Ammon's horn (tissue), 1 donor: ENCODE data around the gene ZNRF1.

ENCODE experiments used
- DNase-seq: peaks from one replicate; pipeline ENCODE4 v3.0.0-alpha.2; 2016; ENCODE audit warnings: low spot score

Gene ZNRF1

DNA sequence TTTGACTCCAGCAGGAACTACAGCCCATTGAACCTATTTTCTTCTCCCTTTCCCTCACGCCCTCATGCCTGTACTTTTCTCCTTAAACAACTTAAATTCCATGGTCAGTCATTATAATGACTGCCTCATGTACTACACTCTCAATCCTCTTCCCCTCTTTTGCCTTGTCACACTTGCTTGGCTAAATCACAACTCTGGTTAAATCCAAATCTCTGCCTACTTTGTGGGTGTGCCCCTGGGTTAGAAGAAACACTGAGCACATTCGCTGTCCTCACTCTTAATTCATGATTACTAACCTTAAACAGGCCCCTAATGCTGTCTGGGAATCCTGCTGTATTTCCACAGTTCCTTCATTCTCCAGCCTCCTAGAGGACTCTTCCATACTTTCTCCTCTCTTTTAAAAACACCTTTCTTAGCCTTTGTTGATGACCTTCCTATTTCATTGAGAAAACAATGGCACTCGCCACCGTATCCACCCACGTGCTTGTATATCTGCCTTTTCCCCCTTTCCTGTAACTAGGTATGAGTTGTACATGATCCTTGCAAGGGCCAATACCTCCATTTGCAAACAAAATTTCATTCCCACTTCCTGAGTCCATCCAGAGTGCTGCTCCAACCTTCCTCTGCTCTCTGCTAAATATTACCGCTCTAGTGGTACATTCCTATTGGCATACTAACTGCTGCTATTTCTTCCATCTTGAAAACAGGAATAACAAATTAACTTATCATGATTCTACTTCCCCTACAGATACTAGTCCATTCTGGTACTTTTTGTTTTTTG is 28.9 kb downstream of the ZNRF1 start:
- DNase-seq, result no peak

DNA sequence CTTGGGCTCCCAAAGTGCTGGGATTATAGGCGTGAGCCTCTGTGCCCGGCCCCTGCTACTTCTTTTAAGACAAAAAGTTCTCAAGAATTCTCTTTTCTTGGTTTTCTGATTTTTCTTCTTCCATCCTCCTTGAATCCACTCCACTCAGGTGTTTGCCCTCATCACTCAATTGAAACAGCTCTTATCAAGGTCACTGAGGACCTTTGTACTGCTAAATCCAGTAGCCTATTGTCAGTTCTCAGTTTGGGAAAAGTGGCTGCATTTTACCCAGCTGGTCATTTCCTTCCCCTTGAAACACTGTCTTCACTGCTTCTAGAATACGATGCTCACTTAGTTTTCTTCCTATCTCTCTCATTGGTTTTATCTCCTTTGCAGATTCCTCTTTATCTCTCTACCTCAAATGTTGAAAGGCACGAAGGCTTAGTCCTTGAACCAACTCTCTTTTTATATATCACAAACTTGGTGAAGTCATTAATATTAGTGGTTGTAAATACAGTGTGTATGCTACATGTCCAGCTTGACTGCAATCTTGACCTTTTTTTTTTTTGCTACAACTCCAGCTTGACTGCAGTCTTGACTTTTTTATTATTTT is 29.8 kb downstream of the ZNRF1 start:
- DNase-seq, result no peak

DNA sequence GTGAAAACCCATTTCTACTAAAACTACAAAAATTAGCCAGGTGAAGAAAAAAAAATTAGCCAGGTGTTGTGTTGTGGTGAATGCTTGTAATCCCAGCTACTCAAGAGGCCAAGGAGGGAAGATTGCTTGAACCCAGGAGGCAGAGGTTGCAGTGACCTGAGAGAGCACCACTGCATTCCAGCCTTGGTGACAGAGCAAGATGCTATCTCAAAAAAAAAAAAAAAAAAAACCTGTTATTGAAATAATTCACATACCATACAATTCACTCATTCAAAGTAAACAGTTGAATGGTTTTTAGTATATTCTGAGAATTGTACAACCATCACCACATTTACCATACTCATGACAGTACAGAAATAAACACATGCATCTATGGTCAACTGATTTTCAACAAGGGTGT is 31.0 kb downstream of the ZNRF1 start:
- DNase-seq, result no peak

DNA sequence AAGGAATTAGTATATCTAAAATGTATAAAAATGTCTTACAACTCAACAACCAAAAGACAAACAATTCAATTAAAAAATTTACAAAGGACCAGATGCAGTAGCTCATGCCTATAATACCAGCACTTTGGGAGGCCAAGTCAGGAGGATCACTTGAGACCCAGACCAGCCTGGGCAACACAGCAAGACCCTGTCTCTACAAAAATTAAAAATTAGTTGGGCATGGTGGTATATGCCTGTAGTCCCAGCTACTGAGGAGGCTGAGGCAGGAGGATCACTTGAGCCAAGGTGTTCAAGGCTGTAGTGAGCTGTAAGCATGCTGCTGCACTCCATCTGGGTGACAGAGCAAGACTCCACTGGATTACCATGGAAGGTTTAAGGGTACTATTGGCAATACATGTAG is 33.8 kb downstream of the ZNRF1 start:
- no peak for DNase-seq

DNA sequence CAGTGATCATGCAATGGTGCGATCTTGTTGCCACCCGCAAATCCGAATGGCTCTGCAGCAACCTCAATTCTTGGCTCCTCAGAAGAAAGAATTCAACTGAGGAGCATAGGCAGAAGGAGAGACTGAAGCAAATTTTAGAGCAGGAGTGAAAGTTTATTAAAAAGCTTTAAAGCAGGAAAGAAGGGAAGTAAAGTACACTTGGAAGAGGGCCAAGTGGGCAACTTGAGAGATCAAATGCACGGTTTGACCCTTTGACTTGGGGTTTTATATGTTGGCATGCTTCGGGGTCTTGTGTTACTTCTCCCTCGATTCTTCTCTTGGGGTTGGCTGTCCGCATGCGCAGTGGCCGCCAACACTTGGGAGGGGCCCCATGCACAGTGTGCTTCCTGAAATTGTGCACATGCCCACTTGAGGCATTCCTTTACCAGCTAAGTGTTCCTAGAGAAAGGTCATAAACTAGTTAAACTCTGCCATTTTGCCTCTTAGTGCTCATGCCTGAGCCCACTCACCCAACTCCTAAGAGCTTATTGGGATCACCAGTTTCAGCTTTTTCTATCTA is 36.7 kb downstream of the ZNRF1 start:
- no peak for DNase-seq

DNA sequence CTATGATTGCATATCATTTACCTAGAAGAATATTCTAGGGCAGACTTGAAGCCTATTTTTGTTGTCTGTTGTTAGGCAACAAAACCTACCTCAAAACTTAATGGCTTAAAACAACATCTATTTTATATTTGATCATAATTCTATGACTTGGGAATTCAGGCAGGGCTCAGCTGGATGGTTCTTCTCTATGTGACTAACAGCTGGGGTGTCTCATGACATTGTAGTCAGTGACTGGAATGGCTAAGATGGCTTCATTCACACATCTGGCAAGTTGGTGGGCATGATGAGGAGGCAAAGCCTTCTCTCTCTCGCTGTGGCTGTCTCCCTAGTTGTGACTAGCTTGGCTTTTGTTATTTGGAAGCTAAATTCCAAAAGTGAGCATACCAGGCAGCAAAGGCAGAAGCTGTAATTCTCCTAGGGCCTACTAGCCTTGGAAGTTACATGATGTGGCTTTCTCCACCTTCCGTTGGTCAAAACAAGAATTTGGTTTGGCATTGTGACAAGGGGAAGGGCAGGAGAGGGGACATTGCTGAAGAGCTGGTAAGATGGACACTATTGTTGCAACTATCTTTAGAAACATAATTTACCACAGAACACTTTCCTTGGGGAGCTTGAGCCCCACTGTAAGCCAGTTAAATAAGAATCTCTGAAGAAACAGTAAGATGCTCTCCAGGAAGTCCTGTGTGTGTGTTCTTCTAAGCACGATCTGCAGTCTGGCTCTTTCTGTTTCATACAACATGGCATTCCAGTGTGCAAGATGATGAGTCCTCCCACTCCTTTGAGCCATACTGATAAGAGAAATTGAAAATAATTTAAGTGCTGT is 39.4 kb downstream of the ZNRF1 start:
- no peak for DNase-seq

DNA sequence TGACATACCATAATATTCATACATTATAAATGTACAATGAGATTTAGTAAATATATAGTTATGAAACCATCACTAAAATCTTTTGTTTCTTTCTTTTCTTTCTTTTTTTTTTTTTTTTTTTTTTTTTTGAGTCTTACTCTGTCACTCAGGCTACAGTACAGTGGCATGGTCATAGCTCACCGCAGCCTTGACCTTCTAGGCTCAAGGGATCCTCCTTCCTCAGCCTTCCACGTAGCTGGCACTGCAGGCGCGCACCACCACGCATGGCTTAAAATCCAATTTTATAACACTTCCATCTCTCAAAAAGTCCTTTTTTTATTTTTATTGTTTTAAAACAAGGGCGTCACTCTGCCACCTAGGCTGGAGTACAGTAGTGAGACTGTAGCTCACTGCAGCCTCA is 41.1 kb downstream of the ZNRF1 start:
- no peak for DNase-seq

DNA sequence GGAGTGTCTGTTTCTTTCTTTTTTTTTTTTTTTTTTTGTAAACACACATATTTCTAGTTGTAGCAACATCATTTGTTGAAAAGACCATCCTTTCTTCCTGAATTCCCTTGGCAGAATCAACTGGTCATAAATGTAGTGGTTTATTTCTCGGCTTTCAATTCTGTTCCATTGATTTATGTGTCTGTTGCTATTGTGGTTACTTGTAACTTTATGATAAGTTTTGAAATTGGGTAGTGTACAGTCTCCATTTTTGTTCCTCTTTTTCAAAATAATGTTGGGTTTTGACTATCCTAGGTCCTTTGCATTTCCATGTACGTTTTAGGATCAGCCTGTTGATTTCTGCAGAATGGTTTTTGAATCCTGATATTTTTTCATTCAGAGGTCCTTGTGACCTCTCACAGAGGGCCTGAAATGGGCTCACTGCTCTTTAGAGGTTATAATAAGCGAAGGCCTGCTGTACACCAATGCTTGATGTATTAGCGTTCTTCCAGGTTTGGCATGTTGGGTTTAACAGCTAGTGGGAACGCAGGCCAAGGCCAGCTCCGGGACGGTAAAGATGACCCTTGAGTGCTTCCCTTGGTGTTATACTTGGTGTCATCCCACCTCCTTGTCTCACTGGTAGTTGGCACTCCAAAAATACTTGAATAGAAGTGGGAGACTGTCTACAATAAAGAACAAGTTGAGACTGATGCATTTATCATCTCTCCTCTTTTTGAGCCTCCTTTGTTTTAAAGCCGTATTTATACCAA is 43.8 kb downstream of the ZNRF1 start:
- DNase-seq, result no peak

DNA sequence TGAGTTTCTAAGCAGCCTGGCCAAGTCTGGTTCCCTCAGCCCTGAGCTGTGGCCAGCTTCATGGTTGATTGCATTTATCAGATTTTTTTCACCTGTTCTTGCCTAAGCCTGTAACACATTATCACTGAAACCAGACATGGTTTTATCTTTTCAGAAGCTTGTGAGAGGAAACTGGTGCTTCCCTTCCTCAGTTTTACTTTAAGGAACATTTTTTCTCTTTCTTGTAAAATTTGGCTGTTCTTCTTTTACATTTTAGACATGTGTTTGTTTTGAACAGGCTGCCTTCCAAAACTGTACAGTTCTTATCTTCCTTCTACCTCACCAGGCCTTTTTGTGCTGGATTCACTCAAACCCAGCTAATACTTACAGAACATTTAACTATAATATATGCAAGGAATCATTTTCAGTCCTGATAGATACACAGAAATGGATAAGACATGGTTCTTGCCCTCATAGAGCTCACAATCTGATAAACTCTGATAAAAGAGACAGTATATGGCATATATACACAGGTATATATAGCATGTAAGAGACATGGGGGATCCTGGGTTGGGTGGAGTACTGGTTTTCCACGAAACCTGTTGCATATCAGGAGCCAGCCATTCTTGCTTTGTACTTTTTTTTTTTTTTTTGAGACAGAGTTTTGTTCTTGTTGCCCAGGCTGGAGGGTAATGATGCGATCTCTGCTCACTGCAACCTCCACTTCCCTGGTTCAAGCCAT is 44.5 kb downstream of the ZNRF1 start:
- no peak for DNase-seq

DNA sequence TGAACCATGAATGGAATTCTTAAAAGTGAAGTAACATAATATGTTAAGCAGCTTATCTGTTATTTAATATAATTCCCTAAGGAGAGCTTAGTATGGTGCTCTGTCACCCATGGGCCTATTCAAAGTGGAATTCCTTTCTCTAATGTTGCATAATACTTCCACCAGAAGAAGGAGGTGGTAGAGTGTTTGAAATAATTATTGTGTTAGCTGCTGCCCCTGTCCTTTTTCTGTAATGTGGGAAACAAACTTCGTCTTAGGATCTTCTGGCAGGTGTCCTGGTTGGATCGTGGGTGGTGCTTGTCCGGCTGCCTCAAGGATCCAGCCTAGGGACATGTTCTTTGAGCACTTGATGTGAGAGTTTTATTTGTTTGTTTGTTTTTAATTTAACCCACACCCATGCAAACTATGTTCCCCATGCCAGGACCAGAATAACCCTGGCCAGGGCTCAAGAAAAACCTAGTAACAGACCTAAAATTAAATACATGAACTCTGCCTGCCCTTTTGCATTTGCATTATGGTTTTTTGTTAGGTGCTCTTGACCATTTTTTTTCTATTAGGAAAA is 46.1 kb downstream of the ZNRF1 start:
- peak; percentile 14 for DNase-seq

DNA sequence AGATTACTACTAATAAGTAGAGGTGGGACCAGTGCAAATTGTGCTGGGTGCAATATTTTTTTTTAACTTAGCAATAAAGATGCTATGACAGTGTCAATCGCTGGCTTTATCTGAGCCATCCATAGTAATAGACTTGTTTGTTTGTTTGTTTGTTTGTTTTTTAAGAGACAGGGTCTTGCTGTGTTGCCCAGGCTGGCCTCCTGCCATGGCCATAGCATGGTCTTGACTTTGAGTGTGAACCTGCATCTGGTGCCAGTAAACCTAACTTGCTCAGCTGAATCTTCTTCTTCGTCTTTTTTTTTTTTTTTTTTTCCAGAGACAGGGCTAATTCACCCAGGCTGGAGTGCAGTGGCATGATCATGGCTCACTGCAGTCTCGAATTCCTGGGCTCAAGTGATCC is 46.6 kb downstream of the ZNRF1 start:
- no peak for DNase-seq

DNA sequence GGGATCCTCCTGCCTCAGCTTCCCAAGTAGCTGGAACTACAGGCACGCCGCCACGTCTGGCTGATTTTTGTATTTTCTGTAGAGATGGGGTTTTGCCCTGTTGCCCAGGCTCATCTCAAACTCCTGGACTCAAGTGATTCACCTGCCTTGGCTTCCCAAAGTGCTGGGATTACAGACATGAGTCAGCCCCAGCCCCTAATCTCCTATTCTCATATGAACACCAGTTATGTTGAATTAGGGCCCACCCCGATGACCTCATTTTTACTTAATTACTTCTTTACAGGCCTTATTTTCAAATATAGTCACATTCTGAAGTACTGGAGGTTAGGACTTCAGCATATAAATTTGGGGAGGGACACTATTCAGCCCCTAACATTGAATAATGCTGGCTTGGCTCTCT is 49.2 kb downstream of the ZNRF1 start:
- DNase-seq, result no peak

DNA sequence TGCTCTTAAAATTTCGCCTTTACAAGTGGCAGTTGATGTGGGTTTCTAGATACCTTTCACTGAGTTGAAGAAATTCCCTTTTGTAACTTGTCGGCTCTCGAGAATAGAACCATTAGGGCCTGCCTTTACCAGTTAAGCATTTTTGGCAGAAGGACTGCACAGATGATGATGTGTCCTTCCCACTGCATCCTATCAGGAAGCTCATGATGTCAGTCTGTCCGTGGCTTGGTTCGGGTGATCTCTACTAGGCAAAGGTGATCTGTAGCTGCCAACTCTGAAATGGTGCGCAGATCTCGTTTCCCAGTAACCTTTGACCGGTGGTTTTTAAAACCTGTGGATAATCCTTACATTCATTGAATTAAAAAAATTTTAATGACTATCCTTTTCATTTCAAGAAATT is 49.7 kb downstream of the ZNRF1 start:
- DNase-seq, result no peak

DNA sequence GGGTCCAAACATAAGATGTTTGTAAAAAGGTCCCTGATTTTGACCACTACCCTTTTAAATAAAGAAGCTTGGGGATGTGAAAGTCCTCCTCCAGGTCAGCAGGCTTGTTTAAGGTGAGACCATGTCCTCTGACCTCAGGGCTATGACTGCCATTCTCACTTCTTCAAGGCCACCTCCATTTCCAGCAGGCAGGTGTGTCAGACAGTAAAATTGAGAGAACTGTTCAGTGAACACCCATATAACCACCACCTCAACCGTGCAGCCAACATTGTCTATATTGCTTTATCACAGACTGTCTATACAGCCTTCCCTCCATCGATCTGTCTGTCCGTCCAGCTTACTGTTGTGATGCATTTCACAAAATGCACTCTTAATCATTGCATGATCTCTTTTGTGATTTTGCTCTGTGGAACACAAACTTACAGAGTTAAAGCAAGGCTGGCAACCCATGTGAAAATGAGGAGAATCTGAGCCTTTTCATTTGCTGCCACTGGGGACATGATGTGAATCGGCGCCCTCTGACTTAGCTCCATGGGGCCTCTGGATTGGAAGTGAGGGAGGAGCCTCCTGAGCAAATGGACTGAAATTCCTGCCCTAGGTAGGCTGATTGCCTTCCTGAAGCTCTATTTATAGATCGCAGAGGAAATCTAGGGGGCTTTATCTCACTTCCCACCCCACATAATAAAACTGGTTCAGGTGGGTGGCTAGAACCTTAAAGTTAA is 53.8 kb downstream of the ZNRF1 start:
- no peak for DNase-seq

DNA sequence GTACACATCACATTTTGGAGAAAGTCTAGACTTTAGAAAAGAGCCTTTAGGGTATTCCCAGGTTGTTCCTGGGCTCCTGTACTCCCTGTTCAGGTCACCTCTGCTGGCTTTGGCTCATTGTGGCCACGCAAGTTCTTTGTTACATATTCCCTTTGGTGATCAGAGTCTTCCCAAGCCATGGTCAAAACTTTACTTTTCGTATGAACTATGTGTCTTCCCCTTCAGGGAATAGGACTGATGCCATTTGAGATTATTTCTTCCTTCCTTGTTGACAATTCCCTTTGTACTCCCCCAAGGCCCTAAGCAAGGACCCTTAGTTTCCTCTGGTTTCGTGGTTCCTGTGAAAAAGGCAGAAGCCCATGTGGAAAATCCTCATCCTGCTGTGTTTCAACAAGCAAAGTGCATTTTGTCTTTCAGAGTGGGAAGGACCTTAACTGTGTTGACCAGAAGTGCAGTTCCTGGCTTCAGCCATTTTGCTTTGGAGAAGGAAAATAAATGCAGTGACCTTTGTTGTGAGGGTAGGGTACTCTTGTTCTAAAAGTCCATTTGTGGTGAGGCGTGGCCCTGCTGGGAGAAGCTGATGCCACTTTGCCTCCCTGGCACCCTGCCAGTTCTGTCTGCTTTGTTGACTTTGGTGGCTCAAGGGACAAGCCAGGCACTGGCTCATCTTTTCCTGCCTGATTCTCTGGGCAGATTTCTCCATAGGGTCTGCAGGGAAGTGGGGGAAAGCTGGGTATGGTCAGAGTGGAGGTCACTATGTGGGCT is 55.1 kb downstream of the ZNRF1 start:
- peak; percentile 74 for DNase-seq

DNA sequence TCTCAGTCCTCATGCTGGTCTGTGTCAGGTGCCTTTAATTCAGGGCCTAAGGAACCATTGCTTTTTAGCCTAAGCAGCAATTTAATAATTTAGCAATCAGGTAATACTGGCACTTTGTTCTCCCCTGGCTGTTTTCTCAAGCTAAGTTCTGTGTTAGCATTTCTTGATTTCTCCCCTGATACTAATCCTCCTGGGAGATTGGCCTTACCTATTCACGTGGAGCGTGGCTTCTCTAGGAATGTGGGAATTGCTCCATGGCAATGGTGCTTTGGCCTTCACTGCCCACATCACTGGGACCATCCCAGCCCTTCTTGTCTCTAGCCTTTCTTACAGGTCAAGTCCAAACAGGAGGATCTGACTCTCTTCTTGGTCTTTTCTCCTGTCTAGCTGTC is 55.7 kb downstream of the ZNRF1 start:
- DNase-seq, result no peak

DNA sequence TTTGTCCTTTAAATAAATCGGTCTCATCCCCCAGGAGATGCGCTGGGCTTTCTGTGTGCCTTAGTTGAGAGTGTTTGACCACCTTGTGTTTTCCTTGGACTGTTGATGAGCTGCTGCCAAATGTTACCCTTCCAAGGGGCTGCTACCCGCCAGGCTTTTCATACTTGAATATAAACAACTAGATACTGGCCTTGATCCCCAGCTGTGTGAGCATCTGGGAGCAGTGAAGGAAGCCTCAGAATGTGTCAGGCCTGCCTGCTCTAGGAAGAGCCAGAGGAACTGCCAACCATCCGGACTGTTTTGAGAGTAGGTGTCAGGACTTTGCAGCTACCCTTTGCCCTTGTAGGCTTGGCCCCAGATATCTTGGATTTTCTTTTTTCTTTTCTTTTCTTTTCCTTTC is 60.0 kb downstream of the ZNRF1 start:
- DNase-seq, result no peak

DNA sequence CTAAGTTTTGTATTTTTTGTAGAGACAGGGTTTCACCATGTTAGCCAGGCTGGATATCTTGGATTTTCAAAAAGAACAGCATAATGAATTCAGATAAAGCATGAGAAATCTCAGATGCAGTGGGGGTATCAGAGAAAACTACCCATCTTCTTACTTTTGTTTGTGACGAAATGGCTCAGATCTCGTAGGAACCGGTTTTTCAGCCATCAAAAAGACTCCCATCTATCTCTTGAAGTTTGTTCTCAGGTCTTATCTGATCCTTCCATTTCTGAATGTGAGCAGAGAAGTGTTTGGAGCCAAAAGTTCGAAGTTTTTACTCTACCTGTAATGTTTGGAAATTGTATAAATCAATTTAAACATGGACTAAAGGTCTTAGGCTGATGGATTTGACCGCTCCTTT is 60.6 kb downstream of the ZNRF1 start:
- no peak for DNase-seq

DNA sequence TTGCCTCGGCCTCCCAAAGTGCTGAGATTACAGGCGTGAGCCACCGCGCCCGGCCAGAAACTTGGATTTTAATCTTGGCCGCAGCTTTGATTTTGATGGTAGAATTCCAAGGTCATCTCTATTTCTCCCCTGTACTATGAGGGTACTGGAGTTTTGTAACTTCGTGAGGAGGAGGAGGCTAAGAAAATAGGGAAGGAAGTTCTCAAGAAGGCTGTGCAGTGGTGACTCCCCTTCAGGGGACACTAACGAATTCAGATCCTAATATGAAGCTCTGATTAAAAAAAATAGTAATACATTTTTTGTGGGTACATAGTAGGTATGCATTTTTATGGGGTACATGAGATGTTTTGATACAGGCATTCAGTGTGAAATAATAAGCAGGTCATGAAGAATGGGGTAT is 61.9 kb downstream of the ZNRF1 start:
- no peak for DNase-seq

DNA sequence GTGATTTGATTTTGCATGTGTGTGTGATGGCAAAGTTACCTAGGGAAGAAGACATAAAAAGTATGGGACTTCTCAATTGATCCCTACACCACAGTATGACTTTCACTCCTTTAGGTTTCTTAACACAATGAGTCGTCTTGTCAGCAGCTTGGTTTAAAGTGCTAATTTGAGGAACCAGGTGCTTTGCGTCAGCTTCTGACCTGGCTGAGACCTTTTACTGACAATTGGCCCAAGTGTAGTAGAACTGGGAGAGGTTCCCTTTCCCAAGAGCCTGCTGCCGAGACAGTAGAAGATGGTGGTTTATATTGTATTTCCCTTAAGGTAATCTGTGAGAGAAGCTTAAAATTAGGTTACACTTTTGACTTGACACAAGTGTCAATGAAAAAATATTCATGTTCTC is 62.8 kb downstream of the ZNRF1 start:
- no peak for DNase-seq
